ENCODE results near the gene TAC4.
"Not testable (repeated sequence)": the region's sequence is repeated elsewhere in the genome, so short reads cannot be mapped to it uniquely, and the experiment has no call there.

The TAC4 gene

GRCh38 chr17:49842371-49842770 lies 5.5 kb downstream of the TAC4 start:
- DNase-seq, result no peak

DNA sequence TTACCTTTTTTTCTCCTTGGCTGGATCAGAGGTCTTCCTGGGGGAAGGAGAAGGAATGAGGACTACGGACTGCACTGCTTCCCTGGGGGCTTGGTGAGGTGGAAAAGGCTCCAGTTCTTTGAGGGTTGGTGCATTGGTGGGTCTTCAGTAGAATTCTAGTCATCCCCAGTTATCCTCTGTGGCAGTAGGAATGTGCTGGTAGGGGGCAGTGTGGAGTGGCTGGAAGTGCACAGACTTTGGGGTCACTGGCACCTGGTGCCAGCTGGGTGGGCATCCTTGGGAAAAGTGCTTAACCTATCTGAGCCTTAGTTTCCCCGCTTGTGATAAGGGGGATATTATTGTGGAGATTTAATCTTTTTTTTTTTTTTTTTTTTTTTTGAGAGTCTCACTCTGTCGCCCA lies 6.3 kb downstream of the TAC4 start:
- no peak for DNase-seq

DNA sequence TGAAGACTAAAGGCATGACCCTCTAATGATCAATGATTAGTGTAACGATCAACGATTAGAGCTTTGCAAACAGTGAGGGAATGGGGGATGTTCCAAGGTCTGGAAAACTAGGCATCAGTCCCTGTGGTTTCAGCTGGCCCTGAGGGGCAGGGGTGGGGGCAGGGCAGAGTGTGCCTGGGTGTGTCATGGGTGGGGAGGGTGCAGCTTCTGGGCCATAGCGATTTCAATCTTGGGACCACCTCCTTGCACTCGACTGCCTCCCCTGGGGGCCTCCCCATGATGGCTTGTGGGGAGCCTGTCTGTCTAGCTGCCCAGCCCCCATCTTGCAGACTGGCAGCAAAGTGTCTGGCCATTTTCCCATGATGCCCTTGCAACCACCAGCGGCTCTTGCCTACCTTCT lies 8.4 kb downstream of the TAC4 start:
- DNase-seq, result no peak

- no peak for DNase-seq
Measured at GRCh38 chr17:49836111-49837030, 11.5 kb downstream of the TAC4 start.

DNA sequence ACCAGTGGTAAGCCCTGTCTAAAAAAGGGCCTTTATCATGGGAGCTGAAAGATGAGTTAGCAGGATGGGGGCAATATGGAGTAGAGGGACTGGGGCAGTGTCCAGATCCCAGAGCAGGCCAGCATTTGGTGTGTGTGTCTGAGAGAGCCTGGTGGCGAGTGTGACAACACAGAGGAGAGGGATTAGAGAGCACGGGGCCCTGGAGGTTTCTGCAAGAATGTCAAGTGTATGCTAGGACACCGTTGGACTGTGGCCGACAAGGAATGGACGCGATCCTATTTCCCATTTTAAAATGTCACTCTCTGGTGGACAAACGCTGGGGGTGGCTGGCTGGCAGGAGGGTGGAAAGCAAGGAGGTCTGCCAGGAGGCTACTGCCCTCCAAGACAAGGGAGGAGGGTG lies 12.4 kb downstream of the TAC4 start:
- no peak for DNase-seq

GRCh38 chr17:49834118-49834743 lies 13.6 kb downstream of the TAC4 start:
- DNase-seq, result no peak

- DNase-seq, result no peak
Measured at GRCh38 chr17:49832840-49833599, 14.8 kb downstream of the TAC4 start.

GRCh38 chr17:49830605-49831004 lies 17.3 kb downstream of the TAC4 start:
- DNase-seq, result no peak

- no peak for DNase-seq
Measured at GRCh38 chr17:49829026-49829425, 18.8 kb downstream of the TAC4 start.

GRCh38 chr17:49828325-49828724 lies 19.5 kb downstream of the TAC4 start:
- not testable (repeated sequence) for DNase-seq

- DNase-seq, result no peak
Measured at GRCh38 chr17:49825645-49826044, 22.2 kb downstream of the TAC4 start.

DNA sequence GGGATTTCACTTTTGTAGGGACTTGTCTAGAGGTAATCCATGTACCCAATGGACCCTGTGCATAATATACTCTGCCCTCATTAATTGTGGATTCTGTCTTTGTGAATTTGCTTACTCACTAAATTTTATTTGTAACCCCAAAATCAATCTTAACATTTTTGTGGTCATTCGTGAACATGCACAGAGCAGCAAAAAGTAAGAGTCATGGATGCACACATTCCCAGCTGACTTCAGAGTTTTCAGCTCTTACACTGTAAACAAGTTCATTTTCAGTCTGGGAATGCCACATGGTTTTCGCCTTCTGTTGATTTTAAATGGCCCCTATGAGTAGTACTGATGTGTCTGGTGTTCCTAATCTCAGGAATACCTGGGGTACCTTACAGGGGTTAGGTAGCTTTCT lies 24.3 kb downstream of the TAC4 start:
- no peak for DNase-seq

DNA sequence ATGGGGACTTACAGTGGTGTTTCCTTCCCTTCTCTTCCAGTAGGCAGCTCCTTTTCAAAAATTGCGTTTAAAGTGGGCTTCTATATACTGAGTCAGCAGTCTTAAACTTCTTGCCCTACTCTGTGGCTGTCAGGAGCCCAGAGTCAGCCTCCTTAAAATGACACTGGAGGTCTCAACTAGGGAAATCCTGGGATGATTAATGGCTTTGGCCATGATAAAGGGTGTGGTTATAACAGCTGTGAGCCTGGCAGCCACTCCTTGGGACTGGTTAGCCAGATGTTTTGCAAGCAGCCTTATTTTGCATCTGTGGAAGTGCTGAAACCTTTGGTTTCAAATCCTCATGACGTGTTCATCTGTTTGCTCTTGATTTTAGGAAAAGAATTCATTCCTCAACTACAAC lies 25.0 kb downstream of the TAC4 start:
- no peak for DNase-seq

- DNase-seq, result no peak
Measured at GRCh38 chr17:49821916-49822315, 26.0 kb downstream of the TAC4 start.

- DNase-seq, result no peak
Measured at GRCh38 chr17:49821466-49821865, 26.4 kb downstream of the TAC4 start.

- DNase-seq, result no peak
Measured at GRCh38 chr17:49820773-49821172, 27.1 kb downstream of the TAC4 start.

DNA sequence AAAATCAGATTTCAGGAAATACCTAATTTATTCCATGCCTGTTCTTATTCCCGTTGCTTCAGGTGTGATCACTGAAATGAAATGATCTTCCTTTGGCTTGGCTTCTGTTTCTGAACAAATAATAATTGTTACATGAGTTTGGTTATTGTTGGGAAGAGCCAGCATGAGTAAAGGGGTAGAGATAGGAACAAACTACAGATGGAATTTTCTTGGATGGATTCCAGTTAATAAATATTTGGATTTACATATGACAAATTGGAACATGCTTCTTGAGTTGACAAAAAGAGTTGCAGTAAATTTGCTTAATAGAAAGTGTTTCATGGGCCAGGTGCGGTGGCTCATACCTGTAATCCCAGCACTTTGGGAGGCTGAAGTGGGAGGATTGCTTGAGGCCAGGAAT lies 28.2 kb downstream of the TAC4 start:
- DNase-seq, result no peak

DNA sequence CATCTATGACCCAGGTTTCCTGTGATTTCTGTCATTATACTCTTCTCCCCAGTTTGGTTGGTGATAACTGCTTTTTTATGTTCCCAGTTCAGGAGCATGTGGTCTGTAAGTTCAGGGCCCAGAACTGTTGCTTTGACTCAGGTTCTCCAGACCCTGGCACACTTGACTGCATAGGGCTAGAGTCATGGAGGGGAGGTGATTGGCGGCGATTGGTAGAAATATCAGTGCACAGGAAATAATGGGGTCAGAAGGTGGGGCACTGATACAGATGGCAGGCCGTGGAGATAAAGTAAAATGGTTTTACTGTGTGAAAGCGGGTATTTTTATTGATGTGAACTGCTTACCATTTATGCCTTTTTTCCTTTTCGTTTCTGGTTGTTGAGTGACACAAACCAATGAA lies 28.7 kb downstream of the TAC4 start:
- DNase-seq, result peak; percentile 15

DNA sequence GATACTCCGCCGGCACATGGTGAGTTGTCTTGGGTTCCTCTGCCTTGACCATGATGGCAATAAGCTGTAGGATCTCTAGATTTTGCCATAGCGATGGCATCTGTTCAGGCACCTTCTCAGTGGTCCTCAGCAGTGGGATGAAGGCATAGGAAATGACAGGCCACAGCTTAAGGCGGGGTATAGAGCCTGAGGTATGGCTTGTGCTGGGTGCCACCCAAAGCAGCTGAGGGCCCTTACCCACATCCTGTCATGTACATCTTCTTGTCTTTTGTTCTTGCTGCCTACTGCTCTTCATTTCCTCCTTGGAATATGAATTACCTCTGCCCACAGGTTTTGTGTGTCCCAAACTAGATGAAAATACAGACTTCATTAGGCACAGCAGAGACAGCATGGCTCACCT lies 29.9 kb downstream of the TAC4 start:
- DNase-seq, result peak; percentile 76

DNA sequence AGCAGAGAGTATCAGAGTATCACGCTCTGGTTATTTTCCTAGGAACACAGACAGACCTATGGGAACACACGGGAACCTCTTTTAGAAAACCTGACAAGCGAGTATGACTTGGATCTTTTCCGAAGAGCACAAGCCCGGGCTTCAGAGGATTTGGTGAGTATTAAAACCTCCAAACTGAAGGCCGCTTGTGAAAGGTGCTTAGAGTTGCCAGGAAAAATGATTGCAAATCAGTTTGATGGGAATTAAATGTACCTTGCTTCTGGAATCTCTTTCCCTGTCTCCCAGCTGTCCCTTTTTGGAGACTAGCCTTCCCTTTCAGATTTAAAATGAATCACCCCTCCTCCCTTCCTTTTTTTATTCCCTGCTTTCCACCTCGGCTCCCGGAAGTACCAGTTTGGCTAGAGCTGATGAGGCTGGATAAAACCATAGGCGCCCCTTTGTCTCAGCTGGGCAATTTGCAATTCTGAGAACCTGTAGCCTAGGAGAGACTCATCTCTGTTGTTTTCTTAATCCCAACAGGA lies 32.0 kb downstream of the TAC4 start:
- no peak for DNase-seq

GRCh38 chr17:49814781-49815529 lies 32.9 kb downstream of the TAC4 start:
- DNase-seq, result no peak

DNA sequence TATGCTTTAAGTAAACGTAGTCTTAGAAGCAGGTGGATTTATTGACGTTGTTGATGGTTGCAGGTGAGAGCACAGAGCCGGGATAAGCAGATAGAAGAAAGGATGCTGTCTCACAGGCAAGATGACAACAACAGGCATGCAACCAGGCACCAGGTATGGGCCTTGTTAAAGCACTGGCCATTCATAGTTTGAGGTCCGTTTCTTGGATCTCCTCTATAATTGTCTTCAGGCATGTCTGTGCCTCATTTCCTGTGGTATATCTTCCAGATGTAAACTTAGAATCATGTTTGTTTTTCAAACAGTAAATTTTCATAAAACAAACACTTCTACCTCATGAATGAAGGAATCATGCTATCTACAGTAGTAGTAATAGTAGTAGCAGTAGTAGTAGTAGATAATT lies 38.8 kb downstream of the TAC4 start:
- DNase-seq, result no peak

DNA sequence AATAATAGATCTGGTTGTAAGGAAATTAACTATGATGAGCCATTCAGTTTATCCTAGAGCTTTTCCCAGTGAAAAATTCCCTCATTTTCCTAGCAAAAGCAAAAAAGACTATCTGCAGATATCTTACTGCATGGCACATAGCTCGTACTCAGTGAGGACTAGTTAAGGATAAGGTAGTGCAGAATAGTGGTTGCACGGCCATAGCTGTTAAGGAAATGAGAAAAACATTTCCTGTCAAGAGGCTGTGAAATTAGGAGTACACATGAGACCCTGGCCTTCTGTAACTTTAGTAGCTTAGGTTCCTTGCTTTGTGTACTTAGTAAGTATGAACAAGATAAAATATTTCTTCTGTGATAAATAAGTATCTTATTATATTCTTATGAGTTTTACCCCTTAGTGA lies 49.1 kb downstream of the TAC4 start:
- DNase-seq, result no peak

All from CD4-positive, alpha-beta T cell treated with Interleukin-6 for 4 hours (primary cell).